GM12892 (cell line): Measurements from ENCODE around the gene FZD7.
A peak's percentile ranks its signal among the peaks of the same experiment; 100 is the strongest.

Experiments used
- DNase-seq: peaks from one replicate; pipeline ENCODE4 v3.0.0; 2011; ENCODE audit not compliant: insufficient read length
- FAIRE-seq: peaks from 2 replicates; lab custom pipeline; 2011; peaks lifted over from hg19 to GRCh38; lab: Jason Lieb, UNC
- POLR2A ChIP-seq: IDR thresholded peaks from 2 replicates; pipeline ENCODE4 v1.6.1; 2011; ENCODE audit warnings: low read depth, low read length, control low read depth
- POLR2AphosphoS5 ChIP-seq: IDR thresholded peaks from 2 replicates; pipeline ENCODE4 v1.6.1; 2011; ENCODE audit warnings: low read depth, low read length, control low read depth
- TAF1 ChIP-seq: IDR thresholded peaks from 2 replicates; pipeline ENCODE4 v1.6.1; 2011; ENCODE audit warnings: low read depth, mild to moderate bottlenecking, control low read depth, low read length, borderline replicate concordance

FZD7 gene

GRCh38 chr2:202030691-202031090 lies 3.0 kb upstream of the FZD7 start:
- DNase-seq (no peak), FAIRE-seq (no peak)
- TF ChIP-seq POLR2AphosphoS5 (no peak), POLR2A (no peak), TAF1 (no peak)

DNA sequence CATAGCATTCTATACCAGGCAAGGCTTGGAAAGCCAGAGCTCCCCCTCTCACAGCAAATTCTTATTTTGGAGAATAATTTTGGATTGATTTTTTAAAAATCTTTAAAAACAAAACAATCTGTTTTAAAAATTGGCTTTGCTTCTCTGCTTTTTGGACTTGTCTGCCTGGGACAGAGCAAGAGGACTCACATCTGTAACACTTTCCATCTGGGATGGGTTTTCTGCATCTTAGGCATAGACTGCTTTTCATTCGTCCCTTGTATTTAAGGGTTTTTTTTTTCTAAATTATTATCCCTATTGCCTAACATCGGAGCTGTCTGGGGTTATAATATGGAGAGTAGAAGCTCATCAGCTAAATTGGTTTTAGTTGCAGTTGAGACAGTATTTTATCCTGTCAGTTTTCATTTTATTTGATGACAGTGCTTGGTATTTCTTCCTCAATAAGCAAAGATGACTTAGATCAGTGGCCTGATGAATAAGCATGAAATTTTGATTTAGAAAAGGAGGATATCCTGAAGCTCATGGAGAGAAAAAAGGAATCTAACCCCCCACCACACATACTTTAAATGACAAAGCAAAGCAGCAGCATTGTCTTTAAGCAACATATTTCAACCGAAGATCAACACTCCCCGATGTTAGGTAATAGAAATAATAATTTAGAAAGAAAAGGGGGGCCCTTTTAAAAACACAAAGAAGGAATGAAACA lies 2.3 kb upstream of the FZD7 start:
- DNase-seq (no peak), FAIRE-seq (no peak)
- TF ChIP-seq POLR2A (no peak), POLR2AphosphoS5 (no peak)

DNA sequence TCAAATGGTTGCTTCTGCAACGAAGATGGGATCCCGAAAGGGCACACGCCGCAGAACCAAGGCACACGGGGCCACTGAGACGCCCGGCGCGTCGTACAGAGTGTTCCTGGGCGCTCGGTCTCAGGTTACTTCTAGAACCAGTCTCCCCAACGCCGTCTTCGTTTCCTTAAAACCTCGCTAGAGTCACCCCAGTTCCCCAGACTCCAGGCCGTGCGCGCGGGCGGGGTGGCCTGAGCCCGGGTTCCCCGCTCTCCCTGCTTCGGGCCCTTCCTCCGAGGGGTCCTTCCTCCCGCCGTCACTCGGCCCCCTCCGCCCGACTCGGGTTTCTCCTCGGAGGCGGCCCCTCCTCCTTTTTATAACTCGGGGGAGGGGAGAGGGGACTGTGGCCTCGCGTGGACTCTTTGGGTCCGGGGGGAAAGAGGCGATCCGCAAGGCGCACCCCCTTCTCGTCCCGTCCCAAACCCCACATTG lies 774 bp upstream of the FZD7 start:
- FAIRE-seq (no peak), DNase-seq (peak; percentile 33)
- no peak for TF ChIP-seq TAF1
- TF ChIP-seq POLR2AphosphoS5 = no peak
- no peak for TF ChIP-seq POLR2A

- FAIRE-seq = peak; percentile 79
- peak; percentile 35 for DNase-seq
These were observed 814 bp downstream of the FZD7 start for GRCh38 chr2:202034249-202035088.

GRCh38 chr2:202035089-202035940 lies 1.7 kb downstream of the FZD7 start:
- TF ChIP-seq POLR2A (no peak), TAF1 (no peak), POLR2AphosphoS5 (no peak)
- no peak for DNase-seq
- no peak for FAIRE-seq

More at GRCh38 chr2:202034249-202035088, 814 bp downstream of the FZD7 start:
- TF ChIP-seq TAF1 (no peak), POLR2AphosphoS5 (no peak), POLR2A (no peak)

GRCh38 chr2:202035941-202036372 lies 2.3 kb downstream of the FZD7 start:
- DNase-seq (no peak), FAIRE-seq (no peak)
- TF ChIP-seq POLR2AphosphoS5 (no peak), POLR2A (no peak), TAF1 (no peak)

GRCh38 chr2:202036601-202037037 lies 3.0 kb downstream of the FZD7 start:
- no peak for DNase-seq
- TF ChIP-seq POLR2A (no peak), TAF1 (no peak), POLR2AphosphoS5 (no peak)
- FAIRE-seq = no peak

DNA sequence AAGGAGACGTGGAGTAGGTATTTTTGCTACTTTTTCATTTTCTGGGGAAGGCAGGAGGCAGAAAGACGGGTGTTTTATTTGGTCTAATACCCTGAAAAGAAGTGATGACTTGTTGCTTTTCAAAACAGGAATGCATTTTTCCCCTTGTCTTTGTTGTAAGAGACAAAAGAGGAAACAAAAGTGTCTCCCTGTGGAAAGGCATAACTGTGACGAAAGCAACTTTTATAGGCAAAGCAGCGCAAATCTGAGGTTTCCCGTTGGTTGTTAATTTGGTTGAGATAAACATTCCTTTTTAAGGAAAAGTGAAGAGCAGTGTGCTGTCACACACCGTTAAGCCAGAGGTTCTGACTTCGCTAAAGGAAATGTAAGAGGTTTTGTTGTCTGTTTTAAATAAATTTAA lies 3.4 kb downstream of the FZD7 start:
- DNase-seq (no peak), FAIRE-seq (no peak)
- TF ChIP-seq POLR2A (no peak), TAF1 (no peak), POLR2AphosphoS5 (no peak)

GRCh38 chr2:202038471-202039277 lies 5.0 kb downstream of the FZD7 start:
- TF ChIP-seq POLR2AphosphoS5 = no peak
- no peak for TF ChIP-seq TAF1
- no peak for TF ChIP-seq POLR2A
- FAIRE-seq (no peak), DNase-seq (no peak)

DNA sequence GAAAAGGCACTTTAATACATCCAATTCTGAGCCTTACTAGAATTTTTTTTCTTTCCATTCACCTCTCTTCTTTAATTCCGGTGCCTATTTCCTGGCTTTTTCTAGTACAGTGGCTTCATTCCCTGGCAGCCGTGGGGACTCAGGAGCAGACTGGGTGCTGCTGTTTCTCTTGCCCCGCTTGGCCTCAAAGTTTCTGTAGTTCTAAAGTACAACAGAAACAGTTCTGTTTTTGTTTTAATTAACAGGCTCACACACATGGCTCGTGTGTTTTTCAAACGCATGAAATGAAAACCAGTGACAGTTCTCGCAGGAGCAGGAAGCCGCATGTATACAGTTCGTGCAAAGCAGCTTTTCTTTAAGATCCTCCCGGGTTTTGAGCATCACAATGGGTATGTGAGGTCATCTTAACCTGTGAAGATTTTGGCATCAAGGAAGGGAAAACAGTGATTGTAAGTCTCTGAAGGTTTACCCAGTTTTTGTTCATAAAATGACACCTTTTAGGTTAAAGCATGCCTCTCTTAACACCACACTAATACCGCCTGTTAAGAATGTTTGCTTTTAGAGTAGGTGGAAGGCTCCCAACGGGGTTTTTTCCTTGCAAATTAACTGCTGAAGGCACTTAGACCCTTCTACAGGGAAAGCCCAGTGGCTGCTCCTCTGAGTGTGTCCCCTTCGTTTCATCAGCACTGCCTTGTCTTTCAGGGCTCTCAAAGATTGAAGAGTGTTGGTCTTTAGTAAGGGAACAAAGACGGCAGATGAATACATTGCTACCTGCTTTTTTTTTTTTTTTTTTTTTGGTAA lies 5.8 kb downstream of the FZD7 start:
- FAIRE-seq = no peak
- TF ChIP-seq POLR2A (no peak), POLR2AphosphoS5 (no peak), TAF1 (no peak)
- DNase-seq = no peak
